HG03520 (cell line): ENCODE measurements around the gene UST.
"Not testable (repeated sequence)": the region's sequence is repeated elsewhere in the genome, so short reads cannot be mapped to it uniquely, and the experiment has no call there.

Source experiments
- ATAC-seq: cut with Tn5 transposase; IDR thresholded peaks from one replicate; pipeline ENCODE4 v1.9.1; 2021; ENCODE audit warnings: mild to moderate bottlenecking, moderate library complexity; ENCODE audit not compliant: unreplicated experiment

UST gene

DNA sequence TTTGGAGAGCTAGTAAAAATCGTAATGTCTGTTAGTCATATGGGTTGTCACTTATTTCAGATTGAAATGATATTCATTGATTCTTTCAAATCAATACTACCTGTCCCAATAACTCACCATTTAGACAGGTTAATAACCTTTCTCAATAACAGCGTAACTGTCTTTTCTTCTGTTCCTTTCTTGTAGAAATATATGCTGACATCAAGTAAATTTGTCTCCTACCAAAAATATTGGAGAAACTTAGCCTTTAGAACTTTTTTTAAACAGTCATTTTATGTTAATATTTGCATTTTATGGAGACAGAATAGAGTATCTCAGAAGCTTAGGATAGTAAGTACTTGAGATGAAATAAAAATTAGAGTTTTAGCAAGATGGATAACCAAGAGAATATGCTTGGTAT is 278.2 kb downstream of the UST start:
- ATAC-seq: no peak

DNA sequence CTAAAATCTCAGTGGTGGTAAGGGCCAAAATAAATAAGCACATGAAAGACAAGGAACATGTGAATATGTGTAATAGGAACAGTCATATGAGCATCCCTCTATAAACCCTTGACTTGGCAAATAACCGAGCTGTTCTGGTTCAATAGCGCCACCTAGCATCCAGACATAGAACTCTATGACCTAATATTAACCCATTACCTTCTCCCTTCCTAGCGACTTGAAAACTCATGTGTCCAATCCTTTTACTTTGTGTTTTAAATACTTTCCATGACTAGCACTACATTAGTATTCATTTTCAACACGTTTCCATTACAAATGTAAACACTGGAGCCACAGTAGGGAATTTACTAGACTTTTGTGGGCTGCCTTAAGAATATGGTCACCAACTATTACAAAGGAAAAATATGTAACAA is 279.7 kb downstream of the UST start:
- ATAC-seq: no peak

DNA sequence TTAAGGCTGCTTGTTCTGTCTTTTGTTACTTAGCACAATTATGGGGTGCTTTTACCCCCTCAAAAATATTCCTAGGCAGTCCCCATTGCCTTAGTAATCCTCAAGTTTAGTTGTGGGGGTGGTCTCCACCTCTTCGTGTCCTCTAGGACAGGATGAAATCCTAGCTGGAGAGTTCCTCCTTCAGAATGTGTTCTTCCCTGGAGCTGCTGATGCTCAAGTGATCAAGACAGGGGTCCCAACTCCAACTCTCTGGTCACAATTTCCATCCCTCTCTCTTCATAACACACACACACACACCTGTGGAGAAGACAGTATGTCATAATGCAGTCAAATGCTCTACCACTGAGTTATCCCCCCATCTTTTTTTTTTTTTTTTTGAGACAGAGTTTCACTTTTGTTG is 280.7 kb downstream of the UST start:
- ATAC-seq: no peak

DNA sequence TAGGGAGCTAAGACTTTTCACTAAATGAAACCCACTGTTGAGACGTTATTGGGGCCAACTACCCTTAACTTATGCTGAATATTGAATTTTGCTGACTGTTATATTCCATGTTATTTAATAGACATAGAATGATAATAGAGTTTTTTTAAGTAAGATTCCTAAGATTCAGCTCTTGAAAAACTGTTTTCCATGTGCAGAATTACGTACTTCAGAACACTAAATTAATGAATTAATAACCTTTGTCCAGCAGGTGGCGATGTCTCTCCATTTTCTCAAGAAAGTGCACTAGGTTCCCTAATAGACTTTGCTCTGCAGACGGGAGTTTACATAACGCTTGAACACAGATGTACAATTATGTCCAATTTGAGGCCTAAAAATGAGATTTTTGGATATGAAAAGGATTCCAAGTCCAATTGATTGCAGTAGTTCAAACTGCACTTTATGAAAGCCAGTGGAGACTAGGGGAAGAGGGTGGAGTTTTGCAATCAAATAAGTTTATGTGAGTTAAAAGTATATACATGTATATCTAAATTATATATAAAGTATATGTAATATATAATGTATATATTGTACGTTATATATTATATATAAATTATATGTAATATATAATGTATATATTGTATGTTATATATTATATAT is 282.1 kb downstream of the UST start:
- no peak for ATAC-seq

DNA sequence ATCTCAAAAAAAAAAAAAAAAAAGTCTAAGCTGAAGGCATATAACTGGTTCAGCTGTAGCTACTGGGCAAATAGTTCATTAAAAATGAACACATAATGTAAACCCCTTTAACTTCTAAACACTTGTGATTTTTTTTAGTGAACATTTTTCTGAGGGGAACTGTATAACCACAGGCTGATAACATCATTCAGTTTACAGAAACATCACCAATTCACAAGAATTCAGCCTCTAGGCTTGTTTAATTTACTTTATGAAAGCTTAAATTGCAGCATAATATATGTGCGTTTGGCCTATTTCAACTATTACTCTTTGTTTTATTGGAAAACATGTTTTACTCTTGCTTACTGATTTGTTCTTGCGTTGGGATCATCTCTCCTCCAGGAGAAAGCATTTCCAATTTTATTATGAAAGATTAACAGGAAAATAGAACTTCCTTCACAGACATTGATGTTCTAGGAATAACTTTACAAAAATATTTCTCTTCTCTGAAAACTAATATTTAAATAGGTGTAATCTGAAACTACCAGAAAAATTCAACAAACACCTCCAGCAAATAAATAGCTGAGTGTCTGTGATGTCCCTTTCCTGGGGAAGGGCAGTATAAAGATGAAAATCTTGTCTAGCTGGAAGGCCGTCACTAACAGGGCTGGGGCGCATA is 284.5 kb downstream of the UST start:
- ATAC-seq: no peak

DNA sequence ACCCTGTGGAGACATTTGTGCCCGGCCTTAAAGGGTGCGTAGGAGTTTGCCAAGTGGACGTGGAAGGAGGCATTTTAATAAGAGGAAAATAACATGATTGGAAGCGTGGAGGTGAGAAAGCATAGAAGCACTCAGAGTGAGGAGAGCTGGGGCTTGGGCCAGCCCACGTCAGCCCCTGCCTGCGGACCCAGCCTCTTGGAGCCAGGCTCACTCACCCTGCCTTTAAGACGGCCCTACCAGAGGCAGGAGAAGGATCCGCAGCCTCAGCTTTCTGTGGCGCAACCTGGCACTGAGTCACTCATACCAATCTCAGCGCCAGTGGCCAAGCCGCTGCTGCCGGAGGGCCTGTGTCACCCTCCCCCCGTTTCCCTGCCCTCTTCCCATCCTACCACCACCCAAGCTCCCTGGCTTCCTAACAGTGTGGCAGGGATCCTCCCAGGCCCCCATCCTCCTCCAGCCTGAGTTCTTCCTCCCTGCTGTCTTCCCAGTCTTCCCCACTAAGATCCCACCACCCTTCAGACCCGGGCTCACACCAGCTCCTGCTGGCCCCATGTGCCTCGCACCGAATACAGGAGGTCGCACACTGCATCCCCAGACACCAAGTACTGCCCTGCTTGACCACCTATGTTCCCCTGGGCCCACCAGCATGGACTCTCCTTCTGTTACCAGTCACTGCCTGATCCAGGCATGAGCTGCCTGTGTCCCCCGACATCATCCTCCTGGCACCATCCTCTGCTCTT is 285.2 kb downstream of the UST start:
- ATAC-seq: peak; percentile 16

DNA sequence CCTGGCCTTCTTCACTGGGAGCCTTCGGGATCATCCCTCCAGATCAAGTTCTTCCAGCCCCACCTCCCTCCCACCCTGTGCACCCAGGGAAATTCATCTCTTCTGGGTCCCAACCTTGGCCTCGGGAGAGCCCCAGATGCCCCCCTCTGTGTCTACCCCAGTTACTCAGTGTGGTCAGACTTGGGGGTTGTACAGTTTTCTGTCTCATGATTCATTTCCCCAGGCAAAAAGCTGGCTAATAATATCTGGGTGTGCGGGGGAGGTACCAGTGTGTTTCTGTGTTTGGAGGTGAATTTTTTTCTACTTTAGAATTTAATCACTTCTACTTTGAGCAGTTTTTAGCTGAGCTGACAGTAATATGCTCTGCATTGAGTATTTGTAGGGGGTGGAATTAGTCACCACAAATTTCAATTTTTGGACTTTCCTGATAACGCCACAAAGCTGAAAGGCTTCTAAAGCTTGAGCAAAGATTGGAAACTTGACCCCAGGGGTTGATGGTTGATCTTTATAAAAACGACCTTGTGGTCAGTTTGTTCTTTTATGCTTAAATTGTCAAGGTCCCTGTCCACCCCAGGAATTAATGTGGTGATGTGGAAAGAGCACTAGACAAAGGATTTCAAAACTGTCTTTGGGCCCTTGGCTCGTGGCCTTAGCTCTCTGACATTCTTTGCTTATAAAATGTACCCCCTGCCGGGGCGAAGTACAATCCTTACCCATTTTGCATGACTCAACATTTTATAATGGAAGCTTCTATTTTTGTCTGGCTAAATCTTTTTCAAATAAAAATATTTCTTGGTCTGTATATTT is 286.0 kb downstream of the UST start:
- peak; percentile 80 for ATAC-seq

DNA sequence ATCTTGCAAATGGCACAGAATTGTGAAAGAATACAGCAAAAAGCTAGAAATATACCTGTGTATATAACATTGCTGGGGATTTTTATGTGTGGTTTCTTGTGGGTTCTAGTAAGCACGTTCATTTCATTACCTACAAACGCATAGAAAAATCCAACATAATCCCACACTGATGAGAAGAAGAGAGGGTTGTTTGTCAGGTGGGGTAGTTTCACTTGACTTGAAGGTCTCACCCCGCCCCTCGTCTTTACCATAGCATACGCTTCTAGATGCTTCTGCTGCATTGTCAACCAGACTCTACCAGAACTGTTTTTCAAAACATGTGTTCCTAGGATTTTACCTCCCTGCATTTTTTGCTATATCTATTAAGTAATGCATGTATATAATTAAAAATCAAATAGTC is 286.6 kb downstream of the UST start:
- no peak for ATAC-seq

DNA sequence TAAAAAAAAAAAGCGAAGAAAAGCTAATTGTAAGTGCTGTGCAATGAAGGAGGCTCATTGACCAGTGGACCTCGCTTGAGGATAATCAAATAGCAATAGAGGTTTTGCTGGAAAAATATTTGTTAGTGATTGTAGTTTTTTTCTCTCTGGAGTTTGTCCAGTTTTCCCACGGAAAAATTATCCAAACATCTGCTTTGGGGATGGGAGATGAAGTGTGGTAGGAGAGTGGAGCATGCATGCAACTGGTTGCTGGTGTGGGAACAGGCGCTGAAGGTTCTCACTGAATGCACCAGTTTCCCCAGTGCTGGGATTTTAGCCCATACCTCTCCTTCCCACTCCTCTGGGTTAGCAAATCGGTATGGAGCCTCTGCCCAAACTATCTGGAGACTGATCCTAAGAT is 288.9 kb downstream of the UST start:
- no peak for ATAC-seq

DNA sequence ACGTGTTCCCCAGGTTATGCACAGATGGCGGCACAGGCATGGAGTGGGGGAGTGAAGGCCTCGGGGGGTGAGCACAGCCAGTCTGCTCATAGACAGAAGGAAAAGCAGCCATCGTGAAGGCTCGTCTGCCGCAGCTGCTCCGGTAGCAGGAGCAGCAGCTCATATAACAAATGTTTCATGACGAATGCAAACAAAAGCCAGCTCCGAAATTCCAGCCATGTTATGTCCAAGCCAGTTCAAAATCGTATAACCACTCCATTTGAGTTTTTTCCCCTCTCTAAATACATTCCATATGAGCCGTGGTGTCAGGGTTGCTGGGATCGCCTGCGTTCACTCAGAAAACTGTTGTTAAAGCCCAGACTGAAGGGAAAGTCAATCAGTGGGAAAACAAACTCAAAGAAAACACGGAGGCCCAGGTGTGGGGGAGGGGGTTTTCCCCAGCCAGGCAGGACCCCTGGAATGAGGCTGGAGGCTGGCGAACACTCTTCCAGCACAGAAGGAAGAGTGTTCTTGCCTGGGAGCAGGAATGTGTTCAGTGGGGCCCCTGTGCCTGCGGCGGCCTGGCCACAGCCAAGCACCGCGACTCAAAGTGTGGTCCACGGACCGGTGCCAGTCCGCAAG is 290.3 kb downstream of the UST start:
- no peak for ATAC-seq

DNA sequence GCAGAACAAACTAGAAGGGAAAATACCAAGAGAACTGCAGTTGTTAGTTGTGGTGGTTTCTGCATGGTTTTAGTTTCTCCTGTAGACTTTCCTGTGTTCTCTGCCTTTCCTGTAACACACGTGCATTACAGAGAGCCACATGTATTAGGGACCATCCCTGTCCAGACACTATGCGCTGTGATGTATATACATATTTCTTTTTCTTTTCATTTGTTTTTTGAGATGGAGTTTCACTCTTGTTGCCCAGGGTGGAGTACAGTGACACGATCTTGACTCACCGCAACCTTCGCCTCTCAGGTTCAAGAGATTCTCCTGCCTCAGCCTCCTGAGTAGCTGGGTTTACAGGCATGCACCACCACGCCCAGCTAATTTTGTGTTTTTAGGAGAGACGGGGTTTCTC is 292.2 kb downstream of the UST start:
- ATAC-seq: not testable (repeated sequence)

DNA sequence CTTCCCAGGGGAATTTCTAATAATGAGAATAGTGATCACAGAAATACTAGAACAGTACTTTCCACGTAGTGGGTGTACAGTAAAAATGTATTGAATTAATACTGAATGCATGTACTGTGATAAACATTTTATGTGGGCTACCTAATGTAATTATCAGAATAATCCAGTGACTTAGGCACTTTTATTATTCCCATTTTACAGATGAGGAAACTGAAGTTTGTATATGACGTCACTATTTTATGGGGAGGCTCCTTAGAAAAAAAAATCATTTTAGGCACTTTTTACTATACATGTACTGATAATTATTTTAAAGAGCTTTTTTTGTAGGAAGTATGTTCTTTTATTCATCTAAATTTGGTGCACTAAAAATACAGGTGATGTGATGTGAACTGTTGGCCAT is 295.1 kb downstream of the UST start:
- no peak for ATAC-seq

DNA sequence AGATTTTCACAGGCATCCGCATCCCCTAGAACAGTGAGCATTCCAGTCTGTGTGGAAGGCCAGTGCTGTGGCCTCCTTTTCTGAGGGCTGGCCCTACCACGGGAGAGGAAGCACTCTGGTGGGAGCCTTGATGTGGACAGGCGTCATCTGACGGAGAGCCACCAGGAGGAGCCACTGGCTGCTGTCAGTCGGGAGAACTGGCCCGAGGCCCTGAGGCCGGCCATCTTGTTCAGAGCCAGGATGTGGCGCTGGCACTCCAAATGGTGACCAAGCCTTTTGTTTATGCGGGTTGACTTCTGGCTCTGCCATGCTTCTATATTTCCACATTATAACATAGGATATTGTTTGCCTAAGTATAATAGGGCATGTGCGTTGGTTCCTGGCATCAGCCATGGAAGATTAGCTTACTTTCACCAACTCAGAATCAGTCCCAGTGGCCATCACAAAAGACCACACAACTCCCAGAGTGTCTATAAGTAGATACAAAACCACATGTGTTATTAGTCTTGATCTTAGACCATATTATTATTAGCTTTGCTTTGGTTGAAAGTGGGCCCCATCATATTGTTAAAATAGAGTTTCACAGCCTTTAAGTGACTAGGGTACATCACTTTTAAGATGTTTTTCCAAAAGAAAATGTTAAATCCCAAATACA is 296.8 kb downstream of the UST start:
- ATAC-seq: no peak

DNA sequence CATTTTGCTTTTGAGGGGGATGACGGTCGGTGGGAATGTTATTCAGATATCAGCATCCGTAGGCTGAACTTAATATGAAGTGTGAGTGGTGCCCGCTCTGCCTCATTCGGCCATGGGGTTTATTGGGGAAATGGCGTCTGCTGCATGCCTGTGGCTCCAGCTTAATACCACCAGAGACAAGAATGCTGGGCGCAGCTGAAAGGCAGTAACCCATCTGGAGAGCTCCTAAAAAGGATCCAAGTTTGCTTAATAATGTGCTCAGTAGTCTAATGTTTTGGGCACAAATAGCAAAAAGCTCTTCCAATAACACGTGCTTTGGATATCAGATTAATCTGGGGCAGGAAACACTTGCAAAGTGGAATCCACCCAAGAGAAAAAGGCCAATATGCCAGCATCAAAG is 297.7 kb downstream of the UST start:
- no peak for ATAC-seq

DNA sequence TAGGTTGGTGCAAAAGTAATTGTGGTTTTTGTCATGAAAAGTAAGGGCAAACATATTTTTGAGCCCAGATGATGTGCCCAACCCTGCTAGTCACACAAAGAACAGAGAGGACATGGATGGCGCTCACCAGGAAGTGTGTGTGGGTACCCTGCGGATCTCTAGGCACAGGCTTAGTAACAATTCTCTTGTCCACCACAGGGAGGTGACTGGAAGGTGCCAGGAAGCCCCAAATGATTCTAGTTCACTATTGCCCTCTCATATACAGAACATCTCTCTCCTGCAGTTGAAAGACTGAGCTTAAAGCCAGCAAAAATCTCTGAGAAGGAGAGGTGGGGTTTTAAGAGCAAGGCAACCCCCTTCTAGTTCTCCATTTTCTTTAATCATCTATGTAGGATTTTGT is 298.6 kb downstream of the UST start:
- ATAC-seq: no peak

DNA sequence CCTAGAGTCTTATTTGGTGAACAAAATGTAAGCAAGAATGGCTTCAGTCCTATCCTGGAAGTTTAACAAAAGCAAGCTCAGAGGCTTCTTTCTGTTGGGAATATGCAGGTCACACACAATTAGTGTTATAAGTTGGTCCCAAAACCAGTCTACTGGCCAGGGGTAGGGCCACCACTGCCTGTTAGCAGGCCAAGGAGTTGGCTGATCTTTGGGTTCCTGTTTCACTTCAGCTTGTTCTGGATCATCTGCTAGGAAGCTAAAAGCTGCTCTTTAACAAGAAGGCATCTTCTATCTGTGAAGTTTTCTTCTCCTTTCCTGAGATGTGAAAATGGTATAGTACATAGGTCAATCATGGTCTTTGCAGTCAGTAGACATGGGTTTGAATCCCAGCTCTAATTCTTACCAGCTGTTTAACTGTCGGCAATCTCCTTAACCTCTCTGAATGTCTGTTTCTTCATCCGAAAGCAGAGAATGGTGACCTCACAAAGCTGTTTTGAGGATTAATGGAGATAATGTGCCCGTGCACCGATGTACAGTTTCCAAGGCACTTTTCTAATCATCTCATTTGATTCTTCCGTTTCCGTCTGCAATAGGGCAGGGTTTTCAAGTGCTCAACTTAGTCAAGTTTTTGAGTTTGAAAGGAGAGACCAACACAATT is 299.5 kb downstream of the UST start:
- ATAC-seq: no peak

DNA sequence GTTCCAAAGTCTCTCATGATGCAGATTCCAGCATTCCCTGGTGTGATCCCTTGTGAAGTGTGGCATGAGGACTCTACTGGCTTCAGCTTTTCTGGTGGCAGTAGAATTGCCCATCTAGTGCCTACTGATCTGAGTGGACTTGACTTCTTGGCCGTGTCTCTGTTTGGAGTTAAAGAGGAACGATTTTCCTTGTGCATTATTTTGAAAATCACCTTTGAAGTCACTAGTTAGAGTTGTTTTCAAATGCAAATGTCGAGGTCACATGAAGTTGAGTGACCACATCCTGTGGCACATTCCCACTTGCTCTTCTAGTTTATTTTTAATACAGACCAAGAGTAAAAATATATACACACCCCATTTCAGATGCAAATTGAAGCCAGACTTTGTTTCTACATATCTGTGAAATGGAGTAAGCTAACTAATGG is 300.0 kb downstream of the UST start:
- peak; percentile 57 for ATAC-seq

DNA sequence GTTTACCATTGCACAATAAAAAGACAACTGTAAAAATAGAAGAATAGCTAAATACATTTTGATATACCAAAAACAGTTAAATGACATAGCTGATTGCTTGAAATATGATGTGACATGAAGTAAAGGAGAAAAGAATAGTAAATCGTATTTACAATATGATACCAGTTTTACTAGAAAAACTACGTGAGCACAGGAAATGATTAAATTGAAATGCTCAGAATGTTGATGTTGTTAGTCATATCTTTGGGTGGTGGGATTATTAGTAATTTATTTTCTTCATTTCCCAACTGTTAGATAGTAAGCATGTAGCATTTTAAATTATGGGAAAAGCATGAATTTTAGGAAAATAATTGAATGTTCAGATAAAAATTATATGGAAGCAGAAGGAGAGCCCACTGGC is 302.4 kb downstream of the UST start:
- no peak for ATAC-seq

DNA sequence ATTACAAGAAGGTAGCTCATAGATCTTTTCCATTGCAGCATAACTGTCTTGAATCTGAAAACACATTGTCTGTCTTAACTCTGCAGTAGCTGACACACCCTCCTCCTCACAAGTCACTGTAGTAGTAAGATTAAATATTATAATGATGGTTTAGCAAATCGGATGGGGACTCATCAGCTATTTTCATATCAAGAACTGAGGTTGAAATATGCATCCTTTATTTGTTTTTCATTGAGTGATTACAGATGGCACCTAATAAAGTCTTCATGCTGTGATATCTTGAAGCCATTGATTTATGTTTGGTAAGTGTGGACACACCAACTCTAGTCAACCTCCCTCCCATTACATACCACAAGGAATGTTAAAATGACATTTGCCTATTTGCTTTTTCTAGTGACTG is 303.3 kb downstream of the UST start:
- ATAC-seq: no peak
